Neural cell (in vitro differentiated cells): Measurements from ENCODE around the gene PACS2. TPM values are rescaled to one million over a fixed set of nuclear protein-coding genes. Genes with fewer than 3 reads are reported as not detected.

Experiments used
- H2AFZ ChIP-seq: fragments of 200-600, 300-800 bp; sonication (generic), shearing (Covaris generic); 2 replicates; pipeline ENCODE4 v1.6.0; 2014; ENCODE audit warnings: low read depth, mild to moderate bottlenecking, antibody characterized with exemption, low read length, moderate library complexity
- H3F3A ChIP-seq: fragments of 200-600 bp; shearing (Covaris generic); 2 replicates; pipeline ENCODE4 v1.6.1; 2016; ENCODE audit warnings: mild to moderate bottlenecking, moderate library complexity, mixed read lengths, antibody characterized with exemption, low read length; ENCODE audit not compliant: insufficient read depth, poor library complexity, severe bottlenecking
- H3K27ac ChIP-seq: fragments of 200-600, 300-800 bp; sonication (generic), shearing (Covaris generic); 2 replicates; pipeline ENCODE4 v1.5.1; 2014; ENCODE audit warnings: mild to moderate bottlenecking, low read length, moderate library complexity
- H3K27me3 ChIP-seq: fragments of 300-800, 200-600 bp; sonication (generic), shearing (Covaris generic); 2 replicates; pipeline ENCODE4 v1.6.0; 2014; ENCODE audit warnings: mild to moderate bottlenecking, low read depth, low read length, moderate library complexity; ENCODE audit not compliant: insufficient read depth
- H3K36me3 ChIP-seq: fragments of 300-800, 200-600 bp; sonication (generic), shearing (Covaris generic); 2 replicates; pipeline ENCODE4 v1.5.1; 2014; ENCODE audit warnings: mild to moderate bottlenecking, antibody characterized with exemption, low read length, moderate library complexity; ENCODE audit not compliant: insufficient read depth
- H3K4me2 ChIP-seq: fragments of 300-800, 200-600 bp; sonication (generic), shearing (Covaris generic); 2 replicates; pipeline ENCODE4 v1.6.0; 2014; ENCODE audit warnings: mild to moderate bottlenecking, low read length
- H3K4me3 ChIP-seq: fragments of 300-800, 200-600 bp; sonication (generic), shearing (Covaris generic); 2 replicates; pipeline ENCODE4 v1.5.1; 2014; ENCODE audit warnings: mild to moderate bottlenecking, low read length, moderate library complexity
- H3K79me2 ChIP-seq: fragments of 200-600 bp; shearing (Covaris generic); replicated peaks from 2 replicates; pipeline ENCODE4 v1.6.0; 2014; ENCODE audit warnings: mild to moderate bottlenecking, low read length, moderate library complexity; ENCODE audit not compliant: insufficient read depth
- H3K9ac ChIP-seq: fragments of 300-800, 200-600 bp; sonication (generic), shearing (Covaris generic); 2 replicates; pipeline ENCODE4 v1.6.1; 2016; ENCODE audit warnings: mild to moderate bottlenecking, low read length, mixed read lengths
- H3K9me2 ChIP-seq: fragments of 200-600 bp; shearing (Covaris generic); 2 replicates; pipeline ENCODE4 v1.6.1; 2016; ENCODE audit warnings: mild to moderate bottlenecking, low read length, mixed read lengths; ENCODE audit not compliant: insufficient read depth
- H3K9me3 ChIP-seq: fragments of 200-600, 300-800 bp; sonication (generic), shearing (Covaris generic); 2 replicates; pipeline ENCODE4 v1.6.1; 2016; ENCODE audit warnings: mild to moderate bottlenecking, mixed run types, low read length, moderate library complexity, mixed read lengths
- H4K20me1 ChIP-seq: fragments of 200-600 bp; shearing (Covaris generic); 2 replicates; pipeline ENCODE4 v1.6.1; 2016; ENCODE audit warnings: mild to moderate bottlenecking, mixed run types; ENCODE audit not compliant: insufficient read depth
- CTCF ChIP-seq: fragments of 450-650 bp; IDR thresholded peaks from 2 replicates; pipeline ENCODE4 v1.5.1; 2014; ENCODE audit warnings: antibody characterized with exemption, mild to moderate bottlenecking, moderate library complexity; ENCODE audit not compliant: poor library complexity, severe bottlenecking
- EP300 ChIP-seq: fragments of 450-650 bp; conservative IDR thresholded peaks from 2 replicates; pipeline ENCODE4 v1.6.1; 2014; ENCODE audit warnings: antibody characterized with exemption, mild to moderate bottlenecking, moderate library complexity; ENCODE audit not compliant: poor library complexity, severe bottlenecking
- EZH2 ChIP-seq: fragments of 200-600, 300-800 bp; shearing (Covaris generic), sonication (generic); IDR thresholded peaks from 2 replicates; pipeline ENCODE4 v1.6.1; 2014; ENCODE audit warnings: antibody characterized with exemption, low read length, borderline replicate concordance, mild to moderate bottlenecking; ENCODE audit not compliant: insufficient read depth, poor library complexity, severe bottlenecking
- MXI1 ChIP-seq: fragments of 450-650 bp; conservative IDR thresholded peaks from 2 replicates; pipeline ENCODE4 v1.6.1; 2014; ENCODE audit warnings: antibody characterized with exemption, mild to moderate bottlenecking; ENCODE audit not compliant: poor library complexity, severe bottlenecking
- POLR2AphosphoS5 ChIP-seq: IDR thresholded peaks from 2 replicates; pipeline ENCODE4 v1.6.1; 2012
- RAD21 ChIP-seq: fragments of 450-650 bp; conservative IDR thresholded peaks from 2 replicates; pipeline ENCODE4 v1.6.1; 2014; ENCODE audit warnings: antibody characterized with exemption, mild to moderate bottlenecking, moderate library complexity
- REST ChIP-seq: IDR thresholded peaks from 2 replicates; pipeline ENCODE4 v1.6.1; 2012; ENCODE audit warnings: borderline replicate concordance
- SMC3 ChIP-seq: fragments of 450-650 bp; conservative IDR thresholded peaks from 2 replicates; pipeline ENCODE4 v1.6.1; 2014; ENCODE audit warnings: antibody characterized with exemption, mild to moderate bottlenecking, moderate library complexity; ENCODE audit not compliant: poor library complexity
- TAF1 ChIP-seq: IDR thresholded peaks from 2 replicates; pipeline ENCODE4 v1.6.1; 2012; ENCODE audit warnings: low read depth
- polyA plus RNA-seq: library from polyadenylated mRNA; depleted of rRNA; stranded (reverse); fragments of >200 nt; gene quantifications from 2 replicates; pipeline ENCODE4 v1.2.3, GENCODE V29; 2014

PACS2 gene
- polyA plus RNA-seq, 1 donor from 2014 or later, result 77.7 TPM

- Histone ChIP-seq H3K9me3 (no peaks in the 10 kb centered on the region), H3K4me2 (no peak overlapping the region), H3F3A (no peaks in the 10 kb centered on the region), H2AFZ (no peak overlapping the region), H3K79me2 (no peaks in the 10 kb centered on the region), H4K20me1 (no peaks in the 10 kb centered on the region), H3K36me3 (no peaks in the 10 kb centered on the region), H3K9me2 (no peaks in the 10 kb centered on the region), H3K9ac (no peak overlapping the region), H3K27ac (no peak overlapping the region), H3K27me3 (no peaks in the 10 kb centered on the region), H3K4me3 (no peak overlapping the region)
- TF ChIP-seq SMC3, result no peak
- no peak for TF ChIP-seq RAD21
- TF ChIP-seq POLR2AphosphoS5, result no peak
- no peak for TF ChIP-seq MXI1
- no peak for TF ChIP-seq EZH2
- TF ChIP-seq REST, result no peak
- no peak for TF ChIP-seq TAF1
These were observed 41.5 kb upstream of the PACS2 start for GRCh38 chr14:105273062-105273461.

- H3K27ac ChIP-seq, result no peak overlapping the region
- H3K9me2 ChIP-seq, result no peaks in the 10 kb centered on the region
- TF ChIP-seq REST (no peak), EZH2 (no peak), RAD21 (no peak), TAF1 (no peak), CTCF (no peak), EP300 (no peak), MXI1 (no peak), SMC3 (no peak)
- no peaks in the 10 kb centered on the region for H3K9me3 ChIP-seq
- no peak overlapping the region for H2AFZ ChIP-seq
- H3K79me2 ChIP-seq, result peaks cover 7% of the 10 kb centered on the region
- no peaks in the 10 kb centered on the region for H3K27me3 ChIP-seq
- H3F3A ChIP-seq, result no peaks in the 10 kb centered on the region
- H3K9ac ChIP-seq, result no peak overlapping the region
- no peak overlapping the region for H3K4me2 ChIP-seq
- H3K4me3 ChIP-seq, result no peak overlapping the region
- H4K20me1 ChIP-seq, result no peaks in the 10 kb centered on the region
- H3K36me3 ChIP-seq, result no peaks in the 10 kb centered on the region
These were observed 39.9 kb upstream of the PACS2 start for GRCh38 chr14:105274637-105275036.
